Transverse colon (tissue), 4 donors: ENCODE results near the gene PGBD4. TPM values are rescaled to one million over a fixed set of nuclear protein-coding genes. Genes with fewer than 3 reads are reported as not detected.

Experiments
- DNase-seq: peaks from one replicate; pipeline ENCODE4 v3.0.0-alpha.2; 2019
- H3K27ac ChIP-seq, 4 donors: fragments of 200-600 bp; sonication (generic); 2 replicates each; pipeline ENCODE4 v1.5.1; 2016 to 2018; ENCODE audit warnings: inconsistent platforms in 4 of 4
- H3K27me3 ChIP-seq: fragments of 200-600 bp; sonication (generic); 2 replicates; pipeline ENCODE4 v1.5.1; 2017; ENCODE audit warnings: inconsistent platforms
- H3K36me3 ChIP-seq, 4 donors: fragments of 200-600 bp; sonication (generic); 2 replicates each; pipeline ENCODE4 v1.5.1; 2017 to 2019; ENCODE audit warnings: inconsistent platforms in 4 of 4
- H3K4me1 ChIP-seq, 4 donors: fragments of 200-600 bp; sonication (generic); 2 replicates each; pipeline ENCODE4 v1.5.1; 2017 to 2020; ENCODE audit warnings: inconsistent platforms in 4 of 4
- H3K4me3 ChIP-seq, 4 donors: fragments of 200-600 bp; sonication (generic); 1 replicate in 1 of 4; 2 replicates in 3 of 4; pipeline versions ENCODE4 v1.5.1 to v1.6.1; 2017 to 2019; ENCODE audit warnings: inconsistent platforms in 4 of 4
- H3K9me3 ChIP-seq, 2 donors: fragments of 200-600 bp; sonication (generic); 2 replicates each; pipeline ENCODE4 v1.5.1; 2017 to 2019; ENCODE audit warnings: inconsistent platforms in 2 of 2
- EP300 ChIP-seq: sonication (generic); formaldehyde crosslinking; IDR thresholded peaks from one replicate; pipeline ENCODE4 v1.6.1; 2017; ENCODE audit warnings: antibody characterized with exemption, low read depth
- POLR2A ChIP-seq: fragments of 450-650 bp; IDR thresholded peaks from one replicate; pipeline ENCODE4 v1.6.1; 2016; ENCODE audit warnings: antibody characterized with exemption, mild to moderate bottlenecking, moderate library complexity
- POLR2AphosphoS5 ChIP-seq, 3 donors: sonication (generic); formaldehyde crosslinking; IDR thresholded peaks; one replicate each; pipeline ENCODE4 v1.6.1; 2016; ENCODE audit warnings: antibody characterized with exemption in 3 of 3
- WGBS, 2 donors: methylation state at CpG; one replicate each; pipeline ENCODE4 v1.1.5; 2018; ENCODE audit warnings: low coverage in 1 of 2; 5-methylcytosine and 5-hydroxymethylcytosine counted together
- in situ Hi-C, 4 donors: fragments of 200-750 bp; cut with MboI; loops; one replicate each; pipeline versions ENCODE4 v1.15.0 to v1.15.1; 2017; ENCODE audit warnings: low sequenced_read_pairs in 3 of 4, low pct_ligation_motif_present in 1 of 4, low pct_unique_long_range_greater_than_20kb in 1 of 4
- intact Hi-C: fragments of 100-400 bp; cut with DNase I; formaldehyde crosslinking; loops from one replicate; pipeline ENCODE4 v1.15.1; 2023; ENCODE audit warnings: low total_unique reads
- total RNA-seq, 4 donors: library from RNA; depleted of rRNA; stranded (reverse); fragments of >200 nt; gene quantifications; one replicate each; pipeline ENCODE4 v1.1.0, GENCODE V29; 2016
- TF ChIP-seq, protein P1 (sequence below), 5 experiments: fragments of 200-600 bp in 3 of 5; fragments of 450-650 bp in 2 of 5; sonication (generic) in 3 of 5; IDR thresholded peaks; 1 replicate in 2 of 5; 2 replicates in 3 of 5; pipeline ENCODE4 v1.5.1; 2016 to 2017; ENCODE audit warnings: antibody characterized with exemption in 5 of 5, inconsistent platforms in 3 of 5, mild to moderate bottlenecking in 2 of 5, moderate library complexity in 1 of 5

The PGBD4 gene
- 1 to 10 TPM; 1.1 to 7.6 (median 1.9) TPM for total RNA-seq

DNA sequence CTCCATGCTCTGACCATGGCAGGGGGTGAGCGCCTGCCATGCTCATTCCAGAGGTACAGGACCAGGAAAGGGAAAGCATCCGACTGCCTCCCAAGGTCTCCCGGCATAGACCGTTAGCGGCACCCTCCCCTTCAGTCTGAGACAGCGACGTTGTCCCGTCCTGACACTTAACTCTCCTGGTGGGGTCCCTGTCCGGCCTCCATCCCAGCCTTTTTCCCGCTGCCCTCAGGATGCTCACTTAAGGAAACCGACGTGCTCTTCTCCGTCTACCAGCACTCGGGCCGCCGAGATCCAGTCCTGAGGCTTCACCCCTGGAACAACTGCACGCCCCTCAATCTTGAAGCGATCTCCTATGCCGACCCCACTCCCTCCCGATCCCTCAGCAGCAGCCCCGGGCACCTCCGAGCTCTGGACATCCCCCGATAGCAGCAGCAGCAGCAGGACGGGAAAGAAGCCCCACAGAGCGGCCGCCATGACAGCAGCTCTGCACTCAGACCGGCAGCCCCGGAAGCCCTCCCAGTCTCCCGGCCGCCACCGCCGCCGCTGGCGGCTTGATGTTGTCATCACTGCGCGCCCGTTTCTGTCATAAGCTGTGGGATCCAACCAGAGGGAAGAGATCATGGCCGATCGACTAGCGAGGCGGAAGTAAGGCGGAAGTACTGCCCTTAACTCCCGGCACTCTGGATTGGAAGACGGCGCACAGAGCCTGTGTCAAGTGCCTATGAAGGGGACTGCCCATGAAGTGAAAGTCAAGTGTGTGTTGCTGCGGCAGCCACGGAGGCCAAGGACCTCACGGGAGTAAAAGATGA lies at the start of gene PGBD4, which contains the start of gene EMC7:
Gene PGBD4 (plus strand): TSS at position 718 of the 809 bp plus-strand sequence. CDS start 449 bp downstream, outside the sequence.
Gene EMC7 (minus strand): TSS at position 497 of the 809 bp plus-strand sequence. CDS start 23 bp downstream, at position 474.
- peak within 1 kb of the TSS; percentile 61 to 89 (median 83) for H3K4me3 ChIP-seq
- in situ Hi-C loops, result loop anchor here (5.0 to 25.0 kb wide), 5 partner anchors 89 to 261 kb away; partner anchors contain the start of genes EMC4 (in 3 of the 4) and LPCAT4 (in 1 of the 4)
- H3K9me3 ChIP-seq, result no peaks in the 10 kb centered on the region
- H3K4me1 ChIP-seq, result peaks cover 6 to 27% (median 16%) of the 10 kb centered on the region in 4 donors
- intact Hi-C loops, result loop anchor here (5.0 to 10.0 kb wide), 2 partner anchors 121 to 243 kb away; partner anchors contain the start of genes NOP10 and NUTM1
- H3K36me3 ChIP-seq, result no peaks in the 10 kb centered on the region
- no peaks in the 10 kb centered on the region for H3K27me3 ChIP-seq
- DNase-seq, result peak; percentile 99
- 0 to 2% methylated on average over 13 to 46 of the region's 48 CpGs for WGBS, 2 donors
- peak within 1 kb of the TSS; percentile 87 to 94 (median 90) for H3K27ac ChIP-seq
- TF ChIP-seq, protein P1, sequence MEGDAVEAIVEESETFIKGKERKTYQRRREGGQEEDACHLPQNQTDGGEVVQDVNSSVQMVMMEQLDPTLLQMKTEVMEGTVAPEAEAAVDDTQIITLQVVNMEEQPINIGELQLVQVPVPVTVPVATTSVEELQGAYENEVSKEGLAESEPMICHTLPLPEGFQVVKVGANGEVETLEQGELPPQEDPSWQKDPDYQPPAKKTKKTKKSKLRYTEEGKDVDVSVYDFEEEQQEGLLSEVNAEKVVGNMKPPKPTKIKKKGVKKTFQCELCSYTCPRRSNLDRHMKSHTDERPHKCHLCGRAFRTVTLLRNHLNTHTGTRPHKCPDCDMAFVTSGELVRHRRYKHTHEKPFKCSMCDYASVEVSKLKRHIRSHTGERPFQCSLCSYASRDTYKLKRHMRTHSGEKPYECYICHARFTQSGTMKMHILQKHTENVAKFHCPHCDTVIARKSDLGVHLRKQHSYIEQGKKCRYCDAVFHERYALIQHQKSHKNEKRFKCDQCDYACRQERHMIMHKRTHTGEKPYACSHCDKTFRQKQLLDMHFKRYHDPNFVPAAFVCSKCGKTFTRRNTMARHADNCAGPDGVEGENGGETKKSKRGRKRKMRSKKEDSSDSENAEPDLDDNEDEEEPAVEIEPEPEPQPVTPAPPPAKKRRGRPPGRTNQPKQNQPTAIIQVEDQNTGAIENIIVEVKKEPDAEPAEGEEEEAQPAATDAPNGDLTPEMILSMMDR (IDR thresholded peaks at IDR 0.05), result no peak
- peak; percentile 90 to 91 (median 91) for TF ChIP-seq POLR2AphosphoS5 (IDR thresholded peaks at IDR 0.05)
- TF ChIP-seq EP300, result no peak
- peak; percentile 91 for TF ChIP-seq POLR2A

DNA sequence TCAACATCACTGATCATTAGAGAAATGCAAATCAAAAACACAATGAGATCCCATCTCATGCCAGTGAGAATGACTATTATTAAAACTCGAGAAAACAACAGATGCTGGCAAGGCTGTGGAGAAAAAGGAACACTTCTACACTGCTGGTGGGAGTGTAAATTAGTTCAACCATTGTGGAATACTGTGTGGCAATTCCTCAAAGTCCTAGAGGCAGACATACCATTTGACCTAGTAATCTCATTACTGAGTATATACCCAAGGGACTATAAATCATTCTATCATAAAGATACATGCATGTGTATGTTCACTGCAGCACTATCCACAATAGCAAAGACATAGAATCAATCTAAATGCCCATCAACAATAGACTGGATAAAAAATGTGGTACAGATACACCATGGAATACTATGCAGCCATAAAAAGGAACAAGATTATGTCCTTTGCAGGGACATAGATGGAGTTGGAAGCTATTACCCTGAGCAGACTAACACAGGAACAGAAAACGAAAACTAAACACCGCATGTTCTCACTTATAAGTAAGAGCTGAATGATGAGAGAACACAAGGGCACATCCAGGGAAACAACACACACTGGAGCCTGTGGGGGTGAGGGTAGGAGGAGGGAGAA lies 47.7 kb upstream of the PGBD4 start:
- 96 to 100% methylated on average over 1 to 3 of the region's 3 CpGs for WGBS, 2 donors
- in situ Hi-C loops, result loop anchor here in 2 of 4 donors (25.0 kb wide), 2 partner anchors 158 to 533 kb away; partner anchors contain the start of genes GOLGA8B (in 1 of the 2) and KATNBL1 (in 1 of the 2)
- H3K36me3 ChIP-seq, result no peaks in the 10 kb centered on the region

DNA sequence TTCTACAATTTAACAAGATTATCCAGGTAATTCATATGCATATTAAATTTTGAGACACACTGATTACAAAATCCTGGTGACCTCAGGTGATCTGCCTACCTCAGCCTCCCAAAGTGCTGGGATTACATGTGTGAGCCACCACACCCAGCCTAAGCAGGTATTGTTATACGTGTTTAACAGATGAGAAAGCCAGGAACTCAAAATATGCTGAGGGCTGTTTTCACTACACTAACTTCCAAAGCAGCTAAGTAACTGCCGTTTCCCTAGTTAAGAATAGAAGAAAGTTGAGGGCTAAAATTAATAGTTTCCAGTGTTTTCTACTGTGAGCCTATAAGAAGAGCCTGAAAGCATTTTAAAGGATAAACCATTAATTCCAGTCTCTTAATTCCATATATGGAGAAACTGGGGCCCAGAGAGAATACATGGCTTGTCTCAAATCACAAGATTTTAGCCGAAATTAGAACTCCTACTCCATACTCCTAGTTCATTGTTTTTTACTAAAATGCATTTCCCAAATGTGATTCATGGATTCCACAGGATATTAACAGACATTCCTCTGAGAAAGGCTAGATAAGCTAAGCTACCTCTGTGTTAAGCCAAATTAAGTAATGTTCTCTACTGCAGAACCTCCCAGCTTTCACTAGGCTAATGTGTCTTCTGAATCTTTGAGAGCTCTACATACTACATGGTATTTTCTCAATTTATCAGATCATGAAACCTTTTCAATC lies 45.9 kb upstream of the PGBD4 start:
- H3K36me3 ChIP-seq, result no peaks in the 10 kb centered on the region
- no peak for DNase-seq
- intact Hi-C loops (no loop called here), in situ Hi-C loops (loop anchor here in 2 of 4 donors (25.0 kb wide), 2 partner anchors 156 to 531 kb away; partner anchors contain the start of genes GOLGA8B (in 1 of the 2) and KATNBL1 (in 1 of the 2))
- H3K27me3 ChIP-seq, result no peaks in the 10 kb centered on the region
- no peak for TF ChIP-seq EP300
- TF ChIP-seq POLR2AphosphoS5 (IDR thresholded peaks at IDR 0.05), result no peak
- TF ChIP-seq POLR2A, result no peak
- TF ChIP-seq, protein P1 (IDR thresholded peaks at IDR 0.05), result no peak
- H3K9me3 ChIP-seq, result peaks cover 0 to under 1% of the 10 kb centered on the region in 2 donors
- H3K4me1 ChIP-seq, result no peaks in the 10 kb centered on the region
- H3K4me3 ChIP-seq, result no peak overlapping the region
- no peak overlapping the region for H3K27ac ChIP-seq
- WGBS, 2 donors, result 60 to 77% methylated on average over 3 of the region's 3 CpGs

More for the DNA sequence above, 47.7 kb upstream of the PGBD4 start:
- H3K27ac ChIP-seq, result no peak overlapping the region
- H3K27me3 ChIP-seq, result no peaks in the 10 kb centered on the region
- H3K4me3 ChIP-seq, result no peak overlapping the region
- H3K9me3 ChIP-seq, result peaks cover 11 to 13% of the 10 kb centered on the region in 2 donors
- TF ChIP-seq EP300 (no peak), POLR2AphosphoS5 (IDR thresholded peaks at IDR 0.05) (no peak), POLR2A (no peak)
- TF ChIP-seq, protein P1 (IDR thresholded peaks at IDR 0.05), result no peak
- no peak for DNase-seq
- no peaks in the 10 kb centered on the region for H3K4me1 ChIP-seq
- intact Hi-C loops, result no loop called here
